CD1c-positive myeloid dendritic cell (primary cell): ENCODE measurements around the gene IGSF21.

Experiments used
- DNase-seq: peaks from one replicate; pipeline ENCODE4 v3.0.0-alpha.2; 2016; ENCODE audit errors: extremely low spot score

IGSF21 gene

DNA sequence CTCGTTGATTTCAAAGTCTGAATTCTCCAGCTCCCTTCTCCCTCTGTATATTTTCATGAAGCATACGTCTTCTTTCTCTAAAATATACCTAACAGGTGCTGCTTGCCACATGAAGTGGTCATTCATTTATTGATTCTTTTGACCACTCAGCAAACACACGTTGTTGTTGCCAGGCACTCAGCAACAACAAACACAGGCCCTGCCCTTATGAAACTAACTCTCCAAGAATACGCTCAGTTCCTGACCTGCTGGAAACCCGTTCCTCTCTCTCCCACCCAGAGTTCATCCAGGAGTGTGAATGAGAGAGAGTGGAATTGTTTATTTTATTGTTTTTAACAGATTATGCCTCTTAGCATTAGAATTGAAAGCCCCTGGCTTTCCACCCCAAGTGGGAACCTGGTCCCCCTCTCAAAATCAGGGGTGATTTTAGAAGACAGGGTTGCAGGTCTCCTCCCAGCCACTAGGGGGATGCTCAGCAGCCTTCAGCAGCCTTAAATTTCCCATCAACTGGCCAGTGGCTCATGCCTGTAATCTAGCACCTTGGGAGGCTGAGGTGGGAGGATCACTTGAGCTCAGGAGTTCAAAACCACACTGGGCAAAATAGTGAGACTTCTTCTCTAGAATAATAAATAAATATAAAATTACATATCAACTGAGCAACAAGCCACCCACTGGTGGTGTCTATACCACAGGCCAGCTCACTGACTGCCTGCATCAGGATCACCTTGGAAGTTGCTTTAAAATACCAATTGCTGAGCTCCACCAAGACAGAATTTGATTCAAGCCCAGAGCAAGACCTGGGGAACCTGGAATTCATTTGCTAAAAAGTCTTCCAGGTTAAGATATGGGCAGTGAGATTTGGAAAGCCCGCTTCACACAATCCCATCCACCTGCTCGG, 192.1 kb downstream of the IGSF21 start:
- peak; percentile 18 for DNase-seq

DNA sequence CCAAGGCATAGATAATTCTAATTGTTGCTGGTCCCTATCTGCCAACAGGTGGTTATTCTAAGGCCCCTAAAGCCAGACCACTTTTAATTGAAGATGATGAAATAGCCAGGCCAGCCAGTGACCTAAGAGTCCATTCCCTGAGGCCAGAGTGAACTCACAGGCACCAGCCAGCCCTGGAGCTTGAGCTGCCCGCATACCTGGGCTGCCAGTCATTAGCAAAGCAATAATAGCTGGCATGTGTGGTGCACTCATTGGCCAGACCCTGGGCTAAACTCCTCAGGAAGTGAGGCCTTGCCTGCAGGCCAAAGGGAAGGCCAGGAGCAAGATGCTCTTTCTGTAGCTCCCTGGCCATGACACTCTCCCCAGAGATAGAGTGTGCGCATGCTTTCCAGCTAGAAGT, 192.8 kb downstream of the IGSF21 start:
- no peak for DNase-seq

DNA sequence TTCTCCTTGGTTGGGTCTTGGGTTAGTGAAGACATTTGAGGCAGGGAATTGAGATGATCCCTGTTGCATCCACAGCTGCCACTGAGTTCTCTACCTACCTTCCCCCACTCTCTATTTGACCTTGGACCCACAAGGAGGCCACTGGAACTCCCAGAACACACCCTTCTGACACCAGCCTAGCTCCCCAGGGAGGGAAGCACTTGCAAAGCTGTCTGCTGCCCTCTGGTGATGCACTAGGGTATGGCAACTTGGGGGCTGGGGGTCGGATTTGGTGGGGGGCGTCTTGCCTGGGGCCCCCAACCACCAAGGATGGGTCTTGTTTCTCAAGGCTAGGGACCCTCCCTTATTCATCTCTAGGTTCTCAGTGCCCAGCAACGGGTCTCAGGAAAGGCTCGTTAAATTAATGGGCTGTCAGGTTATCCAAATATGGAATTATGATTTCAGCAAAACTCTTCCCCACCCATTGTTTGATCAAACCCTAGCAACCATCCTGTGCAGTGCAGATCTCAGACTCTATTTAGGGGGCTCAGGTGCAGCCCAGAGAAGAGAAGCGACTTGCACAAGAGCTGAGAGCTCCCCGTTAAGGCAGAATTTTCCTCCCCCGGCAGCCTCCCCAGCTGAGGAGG, 195.3 kb downstream of the IGSF21 start:
- no peak for DNase-seq

DNA sequence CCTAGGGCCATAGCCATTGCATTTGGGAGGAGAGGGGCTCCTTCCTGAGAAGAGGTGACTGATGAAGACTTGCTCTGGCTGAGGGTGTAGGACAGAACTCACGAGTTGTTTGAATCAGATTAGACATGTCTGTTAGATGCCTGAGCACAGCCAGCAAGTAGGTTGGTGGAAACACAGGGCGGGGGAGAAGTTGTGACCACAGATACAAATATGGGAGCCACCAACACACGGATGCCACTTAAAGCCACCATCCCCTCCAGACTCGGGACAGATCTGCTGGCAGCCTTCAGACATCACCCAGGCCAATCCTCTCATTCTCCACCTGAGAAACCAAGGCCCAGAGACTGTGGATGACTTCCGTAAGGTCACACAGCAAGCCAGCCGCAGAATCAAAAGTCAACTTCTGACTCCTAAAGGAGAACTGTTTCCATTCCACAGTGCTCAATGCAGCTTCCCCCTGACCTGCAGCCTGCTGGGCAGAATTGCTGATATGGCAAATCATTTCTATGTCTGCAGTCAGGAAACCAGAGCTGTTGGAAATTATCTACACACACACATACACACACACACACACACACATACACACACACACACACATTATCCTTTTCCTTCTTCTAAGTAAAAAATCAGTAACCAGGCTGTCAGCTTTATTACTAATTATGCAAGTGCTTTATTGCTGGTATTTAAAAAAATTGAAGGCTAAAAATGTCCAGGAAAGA, 196.7 kb downstream of the IGSF21 start:
- no peak for DNase-seq

DNA sequence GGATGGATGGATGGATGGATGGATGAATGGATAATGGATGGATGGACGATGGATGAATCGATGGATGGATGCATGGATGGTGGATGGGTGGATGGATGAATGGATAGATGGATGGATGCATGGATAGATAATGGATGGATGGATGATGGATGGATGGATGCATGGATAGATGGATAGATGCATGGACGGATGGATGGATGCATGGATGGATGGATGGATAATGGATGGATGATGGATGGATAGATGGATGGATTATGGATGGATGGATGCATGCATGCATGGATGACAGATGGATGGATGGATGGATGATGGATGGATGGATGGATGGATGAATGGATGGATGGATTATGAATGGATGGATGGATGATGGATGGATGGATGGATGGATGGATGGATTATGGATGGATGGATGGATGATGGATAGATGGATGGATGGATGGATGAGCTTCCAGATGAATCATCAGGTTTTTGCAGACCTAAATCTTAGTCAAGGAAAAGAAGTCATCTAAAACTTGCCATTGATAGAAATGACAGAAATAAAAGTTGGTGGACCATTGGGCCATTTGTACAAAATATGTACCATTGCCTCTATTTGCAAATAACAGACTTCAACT, 197.7 kb downstream of the IGSF21 start:
- no peak for DNase-seq

DNA sequence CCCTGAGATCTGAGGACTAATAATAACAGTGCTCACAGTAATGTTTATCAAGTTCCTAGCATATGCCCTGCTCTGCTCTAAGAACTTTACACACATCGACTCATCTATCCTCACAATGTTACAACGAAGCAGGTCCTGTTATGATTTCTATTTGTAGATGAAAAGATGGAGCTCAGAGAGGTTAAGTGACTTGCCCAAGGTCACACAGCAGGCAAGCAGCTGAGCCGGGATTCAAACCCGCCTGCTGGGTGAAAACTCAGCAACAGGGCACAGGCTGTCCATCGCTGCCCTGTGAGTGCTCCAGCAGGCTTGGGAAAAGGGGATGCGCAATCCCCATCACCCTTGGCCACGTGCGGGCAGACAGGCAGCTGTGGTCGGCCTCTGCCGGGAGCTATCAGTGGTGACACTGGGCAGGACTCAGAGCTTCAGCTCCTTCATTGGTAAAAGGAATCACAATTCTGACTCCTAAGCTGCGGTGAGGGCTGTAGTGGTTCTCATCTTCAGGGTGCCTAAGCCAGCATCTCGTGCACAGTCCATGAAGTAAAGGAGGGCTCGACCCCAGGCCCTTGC, 199.8 kb downstream of the IGSF21 start:
- DNase-seq = no peak

DNA sequence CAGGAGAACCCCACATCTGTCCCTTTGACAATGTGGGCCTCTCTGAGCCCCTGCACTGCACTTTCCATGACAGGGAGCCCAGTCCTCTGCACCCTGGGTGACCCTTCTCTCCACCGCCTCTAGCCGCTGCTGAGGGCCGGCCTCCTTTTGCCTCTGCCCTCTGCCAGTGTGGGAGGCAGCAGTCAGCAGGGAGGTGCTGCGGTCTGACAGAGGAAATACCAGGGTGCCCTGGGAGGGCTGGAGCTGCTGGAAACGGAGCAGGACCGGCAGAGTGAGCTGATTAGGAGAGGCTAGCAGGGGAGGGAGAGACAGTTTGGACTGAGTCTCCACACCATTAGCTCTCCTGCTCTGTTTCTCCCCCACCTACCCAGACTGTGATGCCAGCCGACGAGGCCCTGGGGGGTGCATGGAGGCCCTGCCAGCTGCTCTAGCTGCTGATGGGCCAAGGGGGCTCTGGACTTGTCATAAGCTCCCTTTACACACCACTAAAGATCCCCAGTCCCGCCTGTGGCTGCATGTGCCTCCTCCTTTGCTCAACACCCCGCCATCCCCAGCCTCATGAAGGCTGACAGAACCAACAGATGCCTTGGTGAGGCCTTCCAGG, 202.1 kb downstream of the IGSF21 start:
- no peak for DNase-seq

DNA sequence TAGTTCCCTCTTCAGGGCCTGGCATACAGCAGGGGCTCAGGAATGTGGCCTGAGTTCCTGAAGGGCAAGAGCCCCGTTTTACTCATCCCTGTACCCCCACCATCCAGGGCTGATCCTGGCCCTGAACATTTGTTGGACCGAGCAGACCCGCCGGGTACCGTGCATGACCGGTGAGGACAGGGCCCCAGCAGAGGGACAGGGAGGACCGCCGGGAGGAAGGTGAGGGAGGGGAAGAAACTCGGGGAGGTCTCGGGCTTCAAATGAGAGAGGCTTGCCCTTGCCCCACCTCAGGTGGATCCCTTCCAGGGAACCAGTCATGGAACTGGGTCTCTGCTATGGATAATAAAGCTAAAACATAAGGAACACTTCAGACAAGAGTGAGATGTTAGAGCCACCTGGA, 205.4 kb downstream of the IGSF21 start:
- DNase-seq = no peak

DNA sequence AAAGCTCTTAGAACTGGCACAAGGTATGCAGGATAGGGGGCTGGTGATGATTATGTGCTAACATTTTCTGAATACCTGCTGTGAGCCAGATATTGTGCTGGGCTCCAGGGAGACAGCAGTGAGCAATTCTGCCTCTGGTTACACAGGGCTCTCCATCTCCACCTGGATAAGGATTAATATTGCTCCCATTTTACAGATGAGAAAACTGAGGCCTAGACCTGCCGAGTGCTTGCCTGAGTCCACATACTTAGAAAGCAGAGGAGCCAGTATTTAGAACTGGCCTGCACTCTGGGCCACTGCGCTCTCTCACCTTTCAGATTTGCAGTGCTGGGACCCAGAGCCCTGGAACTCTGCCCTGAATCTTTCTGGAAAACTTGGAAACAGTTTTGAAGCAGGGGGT, 205.9 kb downstream of the IGSF21 start:
- DNase-seq = no peak

DNA sequence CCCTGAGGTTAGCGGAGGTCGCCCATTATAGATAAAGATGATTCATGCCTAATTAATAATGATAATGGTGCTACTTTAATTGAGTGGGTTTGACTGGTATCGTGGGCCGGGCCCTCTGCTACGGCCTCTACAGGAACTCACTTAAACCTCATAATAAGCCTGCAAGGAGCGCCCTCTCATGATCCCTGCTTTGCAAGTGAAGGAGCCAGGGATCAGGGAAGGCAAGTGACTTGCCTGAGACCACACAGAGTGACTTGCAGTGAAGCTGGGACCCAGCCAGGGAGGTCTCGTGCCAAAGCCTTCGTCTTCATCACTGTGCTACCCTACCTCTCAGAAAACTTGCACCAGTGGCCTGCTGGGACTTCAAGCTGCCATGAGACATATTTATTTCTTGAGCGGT, 206.8 kb downstream of the IGSF21 start:
- no peak for DNase-seq

DNA sequence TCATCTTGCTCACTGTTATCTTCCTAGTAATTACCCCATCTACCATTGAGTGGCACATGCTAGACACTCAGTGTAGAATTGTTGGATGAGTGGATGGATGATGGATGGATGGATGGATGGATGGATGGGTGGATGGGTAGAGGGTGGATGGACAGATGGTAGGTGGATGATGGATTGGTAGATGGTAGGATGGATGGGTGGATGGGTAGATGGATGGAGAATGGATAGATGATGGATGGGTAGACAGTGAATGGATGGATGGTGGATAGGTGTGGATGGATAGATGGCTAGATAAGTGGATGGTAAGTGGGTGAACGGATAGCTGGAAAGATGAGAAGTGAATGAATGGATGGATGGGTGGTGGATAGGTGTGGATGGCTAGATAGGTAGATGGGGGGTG, 207.9 kb downstream of the IGSF21 start:
- no peak for DNase-seq

DNA sequence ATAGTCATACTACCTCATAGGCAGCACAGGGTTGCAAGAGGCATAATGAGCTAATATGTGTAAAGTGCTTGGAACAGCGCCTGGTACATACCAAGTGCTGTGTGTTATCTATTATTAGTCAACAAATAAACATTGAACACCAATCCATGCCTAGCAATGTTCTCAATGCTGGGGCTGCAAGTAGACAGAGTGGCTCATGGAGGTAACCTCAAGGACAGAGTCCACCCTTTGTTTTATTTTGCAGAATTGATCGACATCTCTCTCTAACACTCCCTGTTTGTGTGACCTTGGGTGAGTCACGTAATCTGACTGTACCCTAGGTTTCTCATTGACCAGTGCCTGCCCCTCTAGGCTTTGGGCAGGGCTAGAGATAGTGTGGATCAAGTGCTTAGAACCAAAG, 209.2 kb downstream of the IGSF21 start:
- DNase-seq = no peak

DNA sequence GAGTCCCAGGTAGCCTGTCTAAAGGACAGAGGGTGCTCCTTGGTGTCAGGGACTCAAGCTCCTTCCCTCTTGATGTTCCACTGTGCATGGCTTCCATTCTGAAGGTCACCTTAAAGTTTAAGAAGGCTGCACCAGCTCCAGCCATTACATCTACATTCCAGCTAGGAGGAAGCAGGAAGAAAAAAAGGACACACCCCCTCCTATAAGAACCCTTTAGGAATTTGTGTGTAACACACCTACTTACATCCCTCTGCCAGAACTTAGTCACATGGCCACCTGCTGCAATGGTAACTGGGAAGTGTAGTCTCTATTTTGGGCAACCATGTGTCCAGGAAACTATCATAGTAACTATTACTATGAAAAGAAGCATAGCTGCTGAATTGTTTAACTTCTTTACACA, 211.5 kb downstream of the IGSF21 start:
- DNase-seq = no peak

DNA sequence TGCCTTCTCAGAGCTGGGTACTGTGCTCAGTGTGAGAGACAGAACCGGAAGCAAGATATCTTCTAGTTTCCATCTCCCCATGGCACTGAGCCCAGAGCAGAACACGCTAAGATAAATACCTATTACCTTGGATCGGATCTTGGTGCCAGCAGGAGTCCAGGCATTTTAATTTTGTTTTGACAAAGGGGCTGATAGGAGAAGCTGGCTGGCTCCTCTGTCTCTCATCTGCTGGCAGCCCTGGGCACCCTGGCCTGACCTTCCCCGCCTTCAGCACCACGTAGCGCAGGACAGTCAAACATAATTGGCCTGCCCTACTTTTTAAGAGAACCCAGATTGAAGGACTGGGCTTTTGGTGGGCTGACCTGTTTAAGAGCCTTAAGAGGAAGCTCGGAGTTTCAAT, 212.5 kb downstream of the IGSF21 start:
- DNase-seq = no peak

DNA sequence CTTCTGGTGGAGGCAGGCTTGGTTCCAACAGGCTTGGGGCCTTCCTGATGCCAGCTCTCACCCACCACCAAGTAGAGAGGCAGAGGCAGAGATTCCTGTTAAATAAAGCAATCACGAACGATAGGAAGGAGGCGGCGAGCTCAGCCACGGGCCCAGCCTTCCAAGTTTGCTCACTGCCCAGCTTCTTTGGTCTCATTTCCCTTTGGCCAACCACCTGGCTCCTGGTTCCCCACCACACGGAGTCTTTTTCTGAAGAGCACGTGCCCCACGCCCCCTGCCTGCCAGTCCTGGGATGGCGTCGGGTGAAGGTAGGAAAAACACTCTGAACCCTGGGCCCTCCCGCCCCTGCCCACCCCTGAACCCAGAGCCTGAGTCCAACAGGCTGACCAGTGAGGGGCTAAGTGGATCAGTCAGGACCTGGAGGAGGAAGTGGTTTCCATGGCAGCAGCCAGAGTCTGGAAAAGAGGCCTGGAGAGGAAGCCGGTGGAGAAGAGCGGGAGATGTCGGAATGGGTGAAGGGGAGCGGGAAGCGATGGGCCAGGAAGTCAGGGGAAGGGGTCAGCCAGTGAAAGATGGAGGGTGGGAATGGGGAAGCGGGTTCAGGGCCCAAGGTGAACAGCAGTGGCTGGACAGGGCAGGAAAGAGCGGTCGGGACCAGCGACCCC, 214.9 kb downstream of the IGSF21 start:
- no peak for DNase-seq

DNA sequence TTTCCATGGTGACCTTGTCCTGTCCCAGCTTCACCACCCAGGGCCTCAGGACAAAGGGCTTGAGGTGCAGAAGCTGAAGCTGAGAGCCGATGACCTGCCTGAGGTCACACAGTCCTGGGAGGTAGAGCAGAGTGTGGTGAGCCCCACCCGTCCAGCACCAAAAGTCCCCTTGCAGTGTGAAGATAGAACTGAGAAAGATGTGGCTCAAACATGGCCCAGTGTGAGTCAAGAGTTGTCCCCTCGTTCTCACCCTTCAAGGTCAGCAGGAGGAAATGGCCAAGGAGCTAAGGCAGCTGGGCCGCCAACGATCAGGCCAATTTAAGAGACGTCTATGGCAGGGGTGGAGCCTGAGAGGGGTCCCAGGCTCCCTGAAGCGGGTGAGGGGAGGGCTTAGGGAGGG, 215.7 kb downstream of the IGSF21 start:
- DNase-seq = no peak

DNA sequence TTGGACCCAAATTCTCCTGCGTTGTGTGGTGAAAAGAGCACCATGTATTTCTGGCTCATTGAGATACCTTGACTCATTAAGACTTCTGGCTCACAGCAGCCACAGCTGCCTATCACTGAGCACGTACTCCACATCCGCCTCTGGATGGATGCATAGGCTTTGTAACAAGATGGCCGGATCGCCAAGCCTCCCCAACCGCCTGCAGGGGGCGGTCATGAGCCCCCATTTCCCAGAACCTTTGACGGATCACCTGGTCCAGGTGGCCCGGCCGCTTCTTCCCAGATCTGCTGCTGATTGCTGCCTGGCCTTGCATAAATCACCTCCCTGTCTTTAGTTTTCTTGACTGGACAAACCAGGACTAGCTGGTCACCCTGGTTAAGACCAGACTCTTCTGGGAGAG, 216.6 kb downstream of the IGSF21 start:
- no peak for DNase-seq

DNA sequence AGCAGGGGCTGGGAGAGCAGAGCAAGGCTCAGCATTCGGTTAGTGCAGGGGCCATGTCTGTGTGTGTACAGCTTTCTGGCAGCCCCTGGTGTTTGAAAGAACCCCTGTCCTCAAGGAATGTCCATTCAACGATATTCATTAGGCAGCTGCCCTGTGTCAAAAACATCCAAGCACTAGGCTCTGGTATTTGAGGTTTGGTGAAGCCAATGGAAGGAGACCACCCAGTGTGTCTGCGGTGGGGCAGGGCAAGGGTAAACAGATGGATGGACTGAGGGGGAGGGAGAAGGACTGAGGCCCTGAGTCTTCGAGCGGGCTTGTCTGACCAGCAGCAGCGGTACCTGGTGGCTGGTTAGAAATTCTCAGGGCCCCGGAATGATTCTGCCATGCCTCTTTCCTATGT, 217.5 kb downstream of the IGSF21 start:
- DNase-seq = no peak

DNA sequence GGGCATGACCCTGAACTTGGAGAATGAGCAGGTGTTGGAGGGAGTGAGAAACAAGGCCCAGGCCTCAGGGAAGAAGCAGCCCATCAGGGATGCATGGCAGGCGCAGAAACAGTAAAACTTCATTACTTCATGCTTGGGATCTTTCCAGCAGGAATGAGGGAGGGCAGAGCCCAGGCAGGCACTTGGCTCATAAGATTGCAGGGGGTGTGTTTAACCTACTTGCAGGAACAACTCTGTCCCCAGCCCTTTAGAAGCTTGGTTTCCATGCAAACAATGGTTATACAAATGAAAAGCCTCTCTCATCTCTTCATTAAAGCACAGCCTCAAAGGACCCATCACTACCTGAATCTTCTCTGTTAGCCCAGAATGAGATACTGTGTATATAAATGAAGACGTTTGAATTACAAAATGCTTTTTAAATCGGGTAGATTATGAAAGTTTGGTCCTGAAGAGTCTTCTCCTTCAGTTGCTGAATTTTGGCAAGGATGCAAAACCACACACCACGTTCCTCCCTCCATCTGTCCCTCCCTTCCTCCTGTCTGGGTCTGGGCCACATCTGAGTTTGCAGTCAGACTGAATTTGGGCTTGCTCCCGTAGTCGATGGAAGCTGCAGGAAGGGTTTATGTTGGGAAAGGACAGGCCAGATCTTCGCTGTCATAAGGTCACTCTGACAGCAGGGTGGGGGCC, 218.8 kb downstream of the IGSF21 start:
- no peak for DNase-seq

DNA sequence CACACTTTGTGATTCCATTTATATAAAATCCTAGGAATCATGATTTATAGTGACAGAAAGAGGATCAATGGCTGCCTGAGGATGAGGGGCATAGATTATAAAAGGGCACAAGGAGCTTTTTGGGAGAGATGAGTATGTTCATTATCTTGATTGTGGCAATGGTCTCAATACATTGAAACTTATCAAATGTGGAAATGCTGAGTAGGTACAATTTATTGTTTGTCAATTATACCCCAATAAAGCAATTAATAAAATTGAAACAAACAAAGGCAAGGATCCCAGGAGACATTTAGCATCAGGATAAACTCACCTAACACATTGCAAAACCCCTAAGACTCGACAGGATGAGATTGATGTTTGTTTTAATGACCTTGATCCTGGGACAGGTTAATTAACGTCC, 220.1 kb downstream of the IGSF21 start:
- DNase-seq = no peak

DNA sequence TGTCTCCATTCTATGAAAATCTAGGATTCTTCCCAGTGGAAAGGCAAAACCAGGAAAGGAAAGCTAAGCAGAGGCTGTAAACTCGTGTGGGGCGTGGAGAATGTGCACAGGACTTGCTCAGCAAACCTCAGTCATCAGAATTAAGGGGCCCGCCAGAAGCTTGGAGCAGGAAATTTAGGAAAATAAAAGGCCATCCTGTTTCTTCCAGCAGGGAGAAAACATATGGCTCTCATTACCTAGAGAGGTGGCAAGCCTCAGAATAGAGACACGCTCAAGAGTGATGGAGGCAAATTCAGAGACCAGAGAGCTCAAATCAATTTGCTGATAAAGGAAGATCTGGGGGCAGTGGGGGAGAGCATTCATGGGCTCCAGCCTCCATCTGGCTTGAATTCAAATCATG, 221.2 kb downstream of the IGSF21 start:
- no peak for DNase-seq
